ENCODE results near the gene TCF7. TPM values are rescaled to one million over a fixed set of nuclear protein-coding genes. Genes with fewer than 3 reads are reported as not detected.

TCF7 gene
- polyA plus RNA-seq, 1 experiment: 2.1 TPM

DNA sequence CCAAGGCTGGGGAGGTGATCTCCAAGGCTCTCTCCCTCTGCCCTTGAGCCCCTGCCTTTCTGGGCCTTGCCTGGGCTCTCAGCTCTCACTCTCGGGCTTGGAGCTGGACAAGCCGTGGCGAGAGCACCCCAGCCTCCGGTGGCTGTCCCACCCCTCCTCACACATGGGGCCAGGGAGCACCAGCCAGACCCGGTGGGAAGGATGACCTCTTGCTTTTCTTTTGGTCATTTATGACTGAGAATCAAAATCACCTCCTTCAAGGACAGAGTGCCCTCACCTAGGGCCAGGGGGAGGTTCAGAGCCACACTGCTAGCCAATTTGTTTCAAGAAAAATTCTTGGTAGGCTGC lies 14.1 kb downstream of the TCF7 start:
- Histone ChIP-seq H3K27me3 (ENCODE audit: control insufficient read depth, insufficient read depth, low read length) (no peaks in the 10 kb centered on the region), H3K27ac (ENCODE audit: low read depth, low read length) (no peak overlapping the region), H3K9me3 (ENCODE audit: control insufficient read depth, insufficient read depth, low read length) (no peaks in the 10 kb centered on the region), H3K4me3 (ENCODE audit: low read depth, low read length) (no peak overlapping the region)
- no peak for DNase-seq (ENCODE audit: low read depth, low spot score)
- TF ChIP-seq, protein P1, sequence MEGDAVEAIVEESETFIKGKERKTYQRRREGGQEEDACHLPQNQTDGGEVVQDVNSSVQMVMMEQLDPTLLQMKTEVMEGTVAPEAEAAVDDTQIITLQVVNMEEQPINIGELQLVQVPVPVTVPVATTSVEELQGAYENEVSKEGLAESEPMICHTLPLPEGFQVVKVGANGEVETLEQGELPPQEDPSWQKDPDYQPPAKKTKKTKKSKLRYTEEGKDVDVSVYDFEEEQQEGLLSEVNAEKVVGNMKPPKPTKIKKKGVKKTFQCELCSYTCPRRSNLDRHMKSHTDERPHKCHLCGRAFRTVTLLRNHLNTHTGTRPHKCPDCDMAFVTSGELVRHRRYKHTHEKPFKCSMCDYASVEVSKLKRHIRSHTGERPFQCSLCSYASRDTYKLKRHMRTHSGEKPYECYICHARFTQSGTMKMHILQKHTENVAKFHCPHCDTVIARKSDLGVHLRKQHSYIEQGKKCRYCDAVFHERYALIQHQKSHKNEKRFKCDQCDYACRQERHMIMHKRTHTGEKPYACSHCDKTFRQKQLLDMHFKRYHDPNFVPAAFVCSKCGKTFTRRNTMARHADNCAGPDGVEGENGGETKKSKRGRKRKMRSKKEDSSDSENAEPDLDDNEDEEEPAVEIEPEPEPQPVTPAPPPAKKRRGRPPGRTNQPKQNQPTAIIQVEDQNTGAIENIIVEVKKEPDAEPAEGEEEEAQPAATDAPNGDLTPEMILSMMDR (IDR thresholded peaks at IDR 0.05; ENCODE audit: low read depth, low read length): no peak
- ChIA-PET CTCF (interaction anchor here (3.0 to 6.0 kb wide), 2 partner anchors 12 to 89 kb away, joined by 15 to 42 read pairs; no protein-coding TSS in a partner anchor), POLR2A (interaction anchor here (1.0 kb wide), 1 partner anchor 89 kb away, joined by 4 read pairs; no protein-coding TSS in a partner anchor)

GRCh38 chr5:134129411-134130238 lies 15.1 kb downstream of the TCF7 start:
- POLR2A ChIA-PET: no interaction called here

GRCh38 chr5:134130239-134130945 lies 15.9 kb downstream of the TCF7 start:
- TF ChIP-seq, protein P1 (IDR thresholded peaks at IDR 0.05; ENCODE audit: low read depth, low read length): no peak
- Histone ChIP-seq H3K4me3 (ENCODE audit: low read depth, low read length) (no peak overlapping the region), H3K27me3 (ENCODE audit: control insufficient read depth, insufficient read depth, low read length) (no peaks in the 10 kb centered on the region), H3K27ac (ENCODE audit: low read depth, low read length) (no peak overlapping the region), H3K9me3 (ENCODE audit: control insufficient read depth, insufficient read depth, low read length) (no peaks in the 10 kb centered on the region)
- ChIA-PET POLR2A (no interaction called here), CTCF (interaction anchor here (3.0 to 6.0 kb wide), 2 partner anchors 10 to 91 kb away, joined by 15 to 42 read pairs; no protein-coding TSS in a partner anchor)
- no peak for DNase-seq (ENCODE audit: low read depth, low spot score)

More at GRCh38 chr5:134129411-134130238, 15.1 kb downstream of the TCF7 start:
- TF ChIP-seq, protein P1 (IDR thresholded peaks at IDR 0.05; ENCODE audit: low read depth, low read length): no peak
- no peak overlapping the region for H3K4me3 ChIP-seq (ENCODE audit: low read depth, low read length)
- CTCF ChIA-PET: interaction anchor here (3.0 to 6.0 kb wide), 2 partner anchors 11 to 90 kb away, joined by 15 to 42 read pairs; no protein-coding TSS in a partner anchor
- no peak overlapping the region for H3K27ac ChIP-seq (ENCODE audit: low read depth, low read length)
- H3K9me3 ChIP-seq (ENCODE audit: control insufficient read depth, insufficient read depth, low read length): no peaks in the 10 kb centered on the region
- H3K27me3 ChIP-seq (ENCODE audit: control insufficient read depth, insufficient read depth, low read length): no peaks in the 10 kb centered on the region
- DNase-seq (ENCODE audit: low read depth, low spot score): no peak

- ChIA-PET POLR2A (no interaction called here), CTCF (no interaction called here)
- no peaks in the 10 kb centered on the region for H3K27me3 ChIP-seq (ENCODE audit: control insufficient read depth, insufficient read depth, low read length)
- H3K4me3 ChIP-seq (ENCODE audit: low read depth, low read length): no peak overlapping the region
- no peaks in the 10 kb centered on the region for H3K9me3 ChIP-seq (ENCODE audit: control insufficient read depth, insufficient read depth, low read length)
- no peak overlapping the region for H3K27ac ChIP-seq (ENCODE audit: low read depth, low read length)
- DNase-seq (ENCODE audit: low read depth, low spot score): no peak
- TF ChIP-seq, protein P1 (IDR thresholded peaks at IDR 0.05; ENCODE audit: low read depth, low read length): no peak
Observed at GRCh38 chr5:134131165-134131564, 16.7 kb downstream of the TCF7 start.
